ENCODE data around the gene PCDHGB6.
"Not testable (repeated sequence)": the region's sequence is repeated elsewhere in the genome, so short reads cannot be mapped to it uniquely, and the experiment has no call there.

PCDHGB6 gene

GRCh38 chr5:141419074-141419880 is 11.5 kb downstream of the PCDHGB6 start:
- Histone ChIP-seq H3K4me3 (no peak overlapping the region), H3K27ac (no peak overlapping the region), H3K9me3 (ENCODE audit: low read depth, low read length) (no peaks in the 10 kb centered on the region; the same call in 1 of the 2 replicates), H3K36me3 (ENCODE audit: insufficient read depth, low read length) (no peaks in the 10 kb centered on the region; the same call in 1 of the 2 replicates), H3K9ac (ENCODE audit: insufficient read length) (no peak overlapping the region)
- no peak for TF ChIP-seq EZH2 (IDR thresholded peaks at IDR 0.05)
- TF ChIP-seq POLR2AphosphoS5 (IDR thresholded peaks at IDR 0.05; ENCODE audit: borderline replicate concordance, low read depth, low read length), result no peak
- TF ChIP-seq FOXP2 (optimal IDR thresholded peaks at IDR 0.05; ENCODE audit: control extremely low read depth, extremely low read length, insufficient read depth), result no peak
- DNase-seq (ENCODE audit: low read depth, low spot score), result no peak

GRCh38 chr5:141420855-141421488 is 13.2 kb downstream of the PCDHGB6 start, which contains the start of gene PCDHGA11:
Gene PCDHGA11 (plus strand): TSS chr5:141421051. CDS start chr5:141421228, 177 bp downstream.
- Histone ChIP-seq H3K9me3 (ENCODE audit: low read depth, low read length) (no peaks in the 10 kb centered on the region; the same call in 1 of the 2 replicates), H3K9ac (ENCODE audit: insufficient read length) (peak within 1 kb of the TSS; percentile 63), H3K27ac (0 out of 2 replicates have a peak within 1 kb of the TSS, but pooled peaks have one; percentile 19), H3K4me3 (peak within 1 kb of the TSS; percentile 76), H3K36me3 (ENCODE audit: insufficient read depth, low read length) (peaks cover 6% of the 10 kb centered on the region; the same call in 1 of the 2 replicates)
- TF ChIP-seq EZH2 (IDR thresholded peaks at IDR 0.05), result no peak
- no peak for TF ChIP-seq FOXP2 (optimal IDR thresholded peaks at IDR 0.05; ENCODE audit: control extremely low read depth, extremely low read length, insufficient read depth)
- no peak for TF ChIP-seq POLR2AphosphoS5 (IDR thresholded peaks at IDR 0.05; ENCODE audit: borderline replicate concordance, low read depth, low read length)
- peak; percentile 55 for DNase-seq (ENCODE audit: low read depth, low spot score)

DNA sequence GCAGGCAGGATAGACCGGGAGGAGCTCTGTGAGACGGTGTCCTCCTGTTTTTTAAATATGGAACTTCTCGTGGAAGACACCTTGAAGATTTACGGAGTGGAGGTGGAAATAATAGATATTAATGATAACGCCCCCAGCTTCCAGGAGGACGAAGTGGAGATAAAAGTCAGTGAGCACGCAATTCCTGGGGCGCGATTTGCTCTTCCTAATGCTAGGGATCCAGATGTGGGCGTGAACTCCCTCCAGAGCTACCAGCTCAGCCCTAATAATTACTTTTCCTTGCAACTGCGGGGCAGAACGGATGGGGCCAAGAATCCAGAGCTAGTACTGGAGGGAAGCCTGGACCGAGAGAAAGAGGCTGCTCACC is 13.7 kb downstream of the PCDHGB6 start:
- Histone ChIP-seq H3K9ac (ENCODE audit: insufficient read length) (peak overlapping the region; percentile 63), H3K36me3 (ENCODE audit: insufficient read depth, low read length) (peaks cover 6% of the 10 kb centered on the region; the same call in 1 of the 2 replicates), H3K27ac (0 out of 2 replicates have a peak overlapping the region, but pooled peaks have one; percentile 19), H3K4me3 (peak overlapping the region; percentile 76), H3K9me3 (ENCODE audit: low read depth, low read length) (no peaks in the 10 kb centered on the region; the same call in 1 of the 2 replicates)
- no peak for DNase-seq (ENCODE audit: low read depth, low spot score)
- TF ChIP-seq EZH2 (IDR thresholded peaks at IDR 0.05), result no peak

GRCh38 chr5:141422742-141423291 is 15.0 kb downstream of the PCDHGB6 start:
- H3K4me3 ChIP-seq, result no peak overlapping the region
- no peak overlapping the region for H3K27ac ChIP-seq
- no peak overlapping the region for H3K9ac ChIP-seq (ENCODE audit: insufficient read length)
- H3K9me3 ChIP-seq (ENCODE audit: low read depth, low read length), result no peaks in the 10 kb centered on the region; the same call in 1 of the 2 replicates
- TF ChIP-seq FOXP2 (optimal IDR thresholded peaks at IDR 0.05; ENCODE audit: control extremely low read depth, extremely low read length, insufficient read depth), result no peak
- TF ChIP-seq EZH2 (IDR thresholded peaks at IDR 0.05), result no peak
- no peak for TF ChIP-seq POLR2AphosphoS5 (IDR thresholded peaks at IDR 0.05; ENCODE audit: borderline replicate concordance, low read depth, low read length)
- DNase-seq (ENCODE audit: low read depth, low spot score), result no peak
- peaks cover 12% of the 10 kb centered on the region for H3K36me3 ChIP-seq (ENCODE audit: insufficient read depth, low read length)

DNA sequence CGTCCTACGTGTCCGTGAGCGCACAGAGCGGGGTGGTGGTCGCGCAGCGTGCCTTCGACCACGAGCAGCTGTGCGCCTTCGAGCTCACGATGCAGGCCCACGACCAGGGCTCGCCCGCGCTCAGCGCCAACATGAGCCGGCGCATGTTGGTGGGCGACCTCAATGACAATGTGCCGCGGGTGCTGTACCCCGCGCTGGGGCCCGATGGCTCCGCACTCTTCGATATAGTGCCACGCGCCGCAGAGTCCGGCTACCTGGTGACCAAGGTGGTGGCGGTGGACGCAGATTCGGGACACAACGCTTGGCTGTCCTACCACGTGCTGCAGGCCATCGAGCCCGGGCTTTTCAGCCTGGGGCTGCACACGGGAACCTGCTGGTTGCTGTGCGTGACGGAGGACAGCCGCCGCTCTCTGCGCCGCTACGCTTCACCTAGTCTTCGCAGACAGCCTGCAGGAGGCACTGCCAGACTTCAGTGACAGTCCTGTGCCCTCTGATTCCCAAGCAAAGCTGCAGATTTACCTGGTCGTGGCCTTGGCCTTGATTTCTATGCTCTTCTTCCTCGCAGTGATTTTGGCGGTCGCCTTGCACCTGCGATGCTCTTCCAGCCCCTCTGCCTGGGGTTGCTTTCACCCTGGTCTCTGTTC is 20.1 kb downstream of the PCDHGB6 start:
- H3K9me3 ChIP-seq (ENCODE audit: low read depth, low read length), result no peaks in the 10 kb centered on the region
- no peak for DNase-seq (ENCODE audit: low read depth, low spot score)
- TF ChIP-seq POLR2AphosphoS5 (IDR thresholded peaks at IDR 0.05; ENCODE audit: borderline replicate concordance, low read depth, low read length), result no peak
- no peak for TF ChIP-seq FOXP2 (optimal IDR thresholded peaks at IDR 0.05; ENCODE audit: control extremely low read depth, extremely low read length, insufficient read depth)
- TF ChIP-seq EZH2 (IDR thresholded peaks at IDR 0.05), result no peak

GRCh38 chr5:141430332-141431113 is 22.7 kb downstream of the PCDHGB6 start, which contains the start of gene PCDHGA12:
Gene PCDHGA12 (plus strand): TSS chr5:141430507. CDS start chr5:141430760, 253 bp downstream.
- DNase-seq (ENCODE audit: low read depth, low spot score), result no peak
- Histone ChIP-seq H3K9ac (ENCODE audit: insufficient read length) (no peak within 1 kb of the TSS), H3K4me3 (no peak within 1 kb of the TSS), H3K9me3 (ENCODE audit: low read depth, low read length) (no peaks in the 10 kb centered on the region), H3K36me3 (ENCODE audit: insufficient read depth, low read length) (peaks cover 19% of the 10 kb centered on the region; the same call in 1 of the 2 replicates), H3K27ac (no peak within 1 kb of the TSS)
- TF ChIP-seq POLR2AphosphoS5 (IDR thresholded peaks at IDR 0.05; ENCODE audit: borderline replicate concordance, low read depth, low read length) (no peak), EZH2 (IDR thresholded peaks at IDR 0.05) (no peak), FOXP2 (optimal IDR thresholded peaks at IDR 0.05; ENCODE audit: control extremely low read depth, extremely low read length, insufficient read depth) (no peak)

More for the DNA sequence above, 20.1 kb downstream of the PCDHGB6 start:
- H3K4me3 ChIP-seq, result no peak overlapping the region
- no peak overlapping the region for H3K9ac ChIP-seq (ENCODE audit: insufficient read length)
- no peak overlapping the region for H3K27ac ChIP-seq
- H3K36me3 ChIP-seq (ENCODE audit: insufficient read depth, low read length), result peaks cover 25% of the 10 kb centered on the region

- no peak for DNase-seq (ENCODE audit: low read depth, low spot score)
- Histone ChIP-seq H3K36me3 (ENCODE audit: insufficient read depth, low read length) (peaks cover 19% of the 10 kb centered on the region; the same call in 1 of the 2 replicates), H3K9me3 (ENCODE audit: low read depth, low read length) (no peaks in the 10 kb centered on the region), H3K9ac (ENCODE audit: insufficient read length) (no peak overlapping the region), H3K4me3 (no peak overlapping the region), H3K27ac (no peak overlapping the region)
- TF ChIP-seq POLR2AphosphoS5 (IDR thresholded peaks at IDR 0.05; ENCODE audit: borderline replicate concordance, low read depth, low read length) (no peak), EZH2 (IDR thresholded peaks at IDR 0.05) (no peak), FOXP2 (optimal IDR thresholded peaks at IDR 0.05; ENCODE audit: control extremely low read depth, extremely low read length, insufficient read depth) (no peak)
Observed at GRCh38 chr5:141431286-141431685, 23.5 kb downstream of the PCDHGB6 start.

GRCh38 chr5:141432308-141432707 is 24.5 kb downstream of the PCDHGB6 start:
- H3K9ac ChIP-seq (ENCODE audit: insufficient read length); H3K27ac ChIP-seq; H3K4me3 ChIP-seq; H3K9me3 ChIP-seq (ENCODE audit: low read depth, low read length); DNase-seq (ENCODE audit: low read depth, low spot score): not testable (repeated sequence)
- H3K36me3 ChIP-seq (ENCODE audit: insufficient read depth, low read length), result peaks cover 14% of the 10 kb centered on the region; the same call in 1 of the 2 replicates

DNA sequence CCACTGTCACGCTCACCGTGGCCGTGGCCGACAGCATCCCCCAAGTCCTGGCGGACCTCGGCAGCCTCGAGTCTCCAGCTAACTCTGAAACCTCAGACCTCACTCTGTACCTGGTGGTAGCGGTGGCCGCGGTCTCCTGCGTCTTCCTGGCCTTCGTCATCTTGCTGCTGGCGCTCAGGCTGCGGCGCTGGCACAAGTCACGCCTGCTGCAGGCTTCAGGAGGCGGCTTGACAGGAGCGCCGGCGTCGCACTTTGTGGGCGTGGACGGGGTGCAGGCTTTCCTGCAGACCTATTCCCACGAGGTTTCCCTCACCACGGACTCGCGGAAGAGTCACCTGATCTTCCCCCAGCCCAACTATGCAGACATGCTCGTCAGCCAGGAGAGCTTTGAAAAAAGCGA is 24.9 kb downstream of the PCDHGB6 start:
- not testable (repeated sequence) for H3K9ac ChIP-seq (ENCODE audit: insufficient read length); H3K27ac ChIP-seq; H3K9me3 ChIP-seq (ENCODE audit: low read depth, low read length); DNase-seq (ENCODE audit: low read depth, low spot score); H3K4me3 ChIP-seq
- H3K36me3 ChIP-seq (ENCODE audit: insufficient read depth, low read length), result peaks cover 14% of the 10 kb centered on the region; the same call in 1 of the 2 replicates
